Activated CD4-positive, alpha-beta T cell treated with anti-CD3 and anti-CD28 coated beads for 24 hours (primary cell): ENCODE results near the gene UCKL1.

Experiments
- DNase-seq, 2 donors: peaks; one replicate each; pipeline ENCODE4 v3.0.0-alpha.2; 2020; ENCODE audit warnings: low read depth in 2 of 2

UCKL1 gene

DNA sequence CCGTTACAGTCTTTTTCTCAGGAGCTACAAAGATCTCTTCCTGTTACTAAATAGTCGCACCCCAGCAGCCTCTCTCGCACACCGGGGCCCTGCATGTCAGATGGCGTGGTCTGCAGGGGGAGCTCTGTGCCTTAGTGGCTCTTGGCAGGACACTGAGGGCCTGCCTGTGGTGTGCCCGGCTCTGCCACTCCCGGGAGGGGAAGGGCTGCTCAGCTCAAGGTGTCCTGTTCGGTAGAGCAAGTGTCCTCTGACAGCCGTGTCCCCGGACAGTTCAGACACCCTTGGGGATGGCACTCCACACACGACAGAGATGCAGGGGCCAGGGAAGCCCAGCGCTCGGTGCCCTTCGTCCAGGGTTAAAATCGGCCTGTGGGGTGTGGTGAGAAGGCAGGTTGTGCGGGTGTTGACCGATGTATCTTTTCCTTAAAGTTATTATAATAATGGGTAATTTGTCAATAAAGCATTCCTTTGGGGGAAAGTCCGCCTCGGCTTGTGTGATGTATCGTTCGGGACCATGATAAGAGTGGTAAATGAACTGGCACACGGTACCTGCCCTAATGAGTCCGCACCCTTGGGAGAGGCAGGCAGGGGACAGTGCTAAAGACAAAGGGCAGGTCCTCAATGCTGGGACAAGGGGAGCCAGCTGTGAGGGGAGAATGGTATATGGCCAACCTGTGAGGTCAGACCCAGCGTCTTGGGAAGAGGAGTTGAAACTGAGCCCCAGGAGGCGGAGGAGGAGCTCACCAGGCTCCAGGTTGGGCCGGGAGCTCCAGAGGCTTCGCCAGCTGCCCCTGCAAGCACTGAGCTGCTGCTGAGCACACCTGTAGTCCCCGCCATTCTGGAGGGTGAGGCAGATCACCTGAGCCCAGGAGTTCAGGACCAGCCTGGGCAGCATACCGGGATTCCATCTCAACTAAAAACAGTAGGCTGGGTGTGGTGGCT is 64.9 kb downstream of the UCKL1 start:
- DNase-seq, result no peak

DNA sequence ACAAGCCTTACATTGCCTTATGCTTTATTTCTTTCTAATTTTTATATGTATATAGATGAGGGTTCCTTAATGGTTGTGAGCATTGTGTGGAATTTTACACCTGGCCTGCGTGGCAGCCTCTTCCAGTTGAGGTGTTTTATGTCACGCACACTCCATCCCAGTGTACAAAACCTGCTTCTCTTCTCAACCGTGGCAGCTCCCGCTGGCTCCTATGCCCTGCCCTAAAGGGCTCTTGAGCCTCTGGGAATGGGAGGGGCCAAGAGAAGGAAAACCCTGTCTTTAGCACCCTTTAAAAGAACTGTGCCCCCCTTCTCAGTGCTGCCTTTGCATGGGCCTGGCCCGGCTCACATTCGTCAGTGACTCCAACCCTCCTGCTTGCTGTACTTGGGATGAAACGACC is 65.6 kb downstream of the UCKL1 start:
- DNase-seq, result no peak

DNA sequence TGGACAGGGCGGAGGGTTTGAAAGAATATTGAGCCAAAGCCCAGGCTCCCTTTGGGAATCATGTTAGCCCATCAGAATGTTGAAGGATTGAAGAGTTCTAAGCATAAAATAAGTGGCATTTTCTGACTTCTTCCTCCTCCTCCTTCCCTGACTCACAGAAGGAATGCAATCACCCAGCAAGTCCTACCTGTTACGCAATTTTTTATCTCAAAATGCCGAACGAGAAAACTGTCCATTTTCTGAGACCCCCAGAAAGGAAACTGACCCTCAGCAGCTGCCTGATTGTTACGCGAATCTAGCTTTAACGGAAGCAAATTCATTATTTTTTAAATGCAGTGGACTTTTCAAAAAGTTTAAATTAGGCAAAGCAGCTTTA is 66.0 kb downstream of the UCKL1 start:
- DNase-seq, result no peak
